Measurements from ENCODE around the gene SAPCD2. TPM values are rescaled to one million over a fixed set of nuclear protein-coding genes. Genes with fewer than 3 reads are reported as not detected.
"Not testable (repeated sequence)": the region's sequence is repeated elsewhere in the genome, so short reads cannot be mapped to it uniquely, and the experiment has no call there.

SAPCD2 gene, protein sequence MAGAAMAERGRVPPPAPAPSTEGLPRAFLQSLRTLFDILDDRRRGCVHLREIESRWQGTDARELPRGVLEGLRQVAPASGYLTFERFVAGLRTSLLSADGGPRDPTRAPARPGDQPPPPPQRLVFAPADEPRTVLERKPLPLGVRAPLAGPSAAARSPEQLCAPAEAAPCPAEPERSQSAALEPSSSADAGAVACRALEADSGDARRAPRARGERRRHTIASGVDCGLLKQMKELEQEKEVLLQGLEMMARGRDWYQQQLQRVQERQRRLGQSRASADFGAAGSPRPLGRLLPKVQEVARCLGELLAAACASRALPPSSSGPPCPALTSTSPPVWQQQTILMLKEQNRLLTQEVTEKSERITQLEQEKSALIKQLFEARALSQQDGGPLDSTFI
- polyA plus RNA-seq (2013, experiment 1 of 2), result 9.4 TPM
- polyA plus RNA-seq (2013, experiment 2 of 2), result 11.6 TPM

DNA sequence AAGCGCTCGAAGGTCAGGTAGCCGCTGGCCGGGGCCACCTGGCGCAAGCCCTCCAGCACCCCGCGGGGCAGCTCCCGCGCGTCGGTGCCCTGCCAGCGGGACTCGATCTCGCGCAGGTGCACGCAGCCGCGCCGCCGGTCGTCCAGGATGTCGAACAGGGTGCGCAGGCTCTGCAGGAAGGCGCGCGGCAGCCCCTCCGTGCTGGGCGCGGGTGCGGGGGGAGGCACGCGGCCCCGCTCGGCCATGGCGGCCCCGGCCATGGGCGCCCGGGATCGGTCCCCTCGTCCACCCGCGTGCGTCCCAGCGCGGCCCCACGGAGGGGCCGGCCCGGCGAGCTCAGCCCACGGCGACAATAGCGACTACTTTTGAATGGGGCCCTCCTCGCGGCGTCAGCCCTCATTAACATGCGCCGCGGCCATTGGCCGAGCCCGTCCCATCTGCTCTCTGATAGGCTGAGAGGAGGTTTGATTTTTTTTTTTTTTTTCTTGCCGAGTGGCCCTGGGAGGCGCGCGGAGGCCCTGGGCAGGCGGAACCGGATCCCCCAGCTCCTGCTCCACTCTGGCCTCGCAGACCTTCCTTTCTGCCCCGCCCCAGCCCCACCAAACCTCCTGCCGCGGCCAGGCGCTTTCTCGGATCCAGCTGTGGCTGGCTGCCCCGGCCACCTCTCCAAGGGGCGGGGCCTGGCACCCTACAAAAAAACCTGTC lies at the start of gene SAPCD2:
TSS of gene SAPCD2 (minus strand) at position 357 of the 705 bp plus-strand sequence. CDS start at position 260, 97 bp downstream.
- H3K4me3 ChIP-seq (ENCODE audit: extremely low read depth, insufficient read depth, low read length, poor library complexity, severe bottlenecking), result peak within 1 kb of the TSS; percentile 40
- no peaks in the 10 kb centered on the region for H3K36me3 ChIP-seq (ENCODE audit: control insufficient read depth, insufficient read depth, low read length)
- no peaks in the 10 kb centered on the region for H3K9me3 ChIP-seq (ENCODE audit: control insufficient read depth, low read length)
- peaks cover 12% of the 10 kb centered on the region for H3K4me1 ChIP-seq (ENCODE audit: control insufficient read depth, insufficient read depth, low read length, poor library complexity, severe bottlenecking)
- 0 to 1% methylated on average over 50 to 51 of the region's 74 CpGs for WGBS, 2 experiments (ENCODE audit: insufficient coverage in 2 of 2)
- peak within 1 kb of the TSS; percentile 67 for H3K27ac ChIP-seq (ENCODE audit: low read depth, low read length, severe bottlenecking)

DNA sequence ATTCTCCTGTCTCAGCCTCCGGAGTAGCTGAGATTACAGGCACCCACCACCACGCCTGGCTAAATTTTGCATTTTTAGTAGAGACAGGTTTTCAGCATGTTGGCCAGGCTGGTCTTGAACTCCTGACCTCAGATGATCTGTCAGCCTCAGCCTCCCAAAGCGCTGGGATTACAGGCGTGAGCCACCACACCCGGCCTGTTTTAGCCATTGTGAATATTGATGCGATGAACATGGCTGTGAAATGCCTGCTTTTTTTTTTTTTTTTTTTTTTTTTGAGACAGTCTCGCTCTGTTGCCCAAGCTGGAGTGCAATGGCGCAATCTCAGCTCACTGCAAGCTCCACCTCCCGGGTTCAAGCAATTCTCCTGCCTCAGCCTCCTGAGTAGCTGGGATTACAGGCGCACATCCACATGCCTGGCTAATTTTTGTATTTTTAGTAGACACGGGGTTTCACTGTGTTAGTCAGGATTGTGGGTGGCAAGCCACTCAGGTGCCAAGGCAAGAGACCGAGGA lies 47.8 kb upstream of the SAPCD2 start:
- H3K9me3 ChIP-seq (ENCODE audit: control insufficient read depth, low read length); H3K36me3 ChIP-seq (ENCODE audit: control insufficient read depth, insufficient read depth, low read length); H3K4me3 ChIP-seq (ENCODE audit: extremely low read depth, insufficient read depth, low read length, poor library complexity, severe bottlenecking); H3K27ac ChIP-seq (ENCODE audit: low read depth, low read length, severe bottlenecking); H3K4me1 ChIP-seq (ENCODE audit: control insufficient read depth, insufficient read depth, low read length, poor library complexity, severe bottlenecking): not testable (repeated sequence)
- 88 to 95% methylated on average over 4 to 8 of the region's 12 CpGs for WGBS, 2 experiments (ENCODE audit: insufficient coverage in 2 of 2)

DNA sequence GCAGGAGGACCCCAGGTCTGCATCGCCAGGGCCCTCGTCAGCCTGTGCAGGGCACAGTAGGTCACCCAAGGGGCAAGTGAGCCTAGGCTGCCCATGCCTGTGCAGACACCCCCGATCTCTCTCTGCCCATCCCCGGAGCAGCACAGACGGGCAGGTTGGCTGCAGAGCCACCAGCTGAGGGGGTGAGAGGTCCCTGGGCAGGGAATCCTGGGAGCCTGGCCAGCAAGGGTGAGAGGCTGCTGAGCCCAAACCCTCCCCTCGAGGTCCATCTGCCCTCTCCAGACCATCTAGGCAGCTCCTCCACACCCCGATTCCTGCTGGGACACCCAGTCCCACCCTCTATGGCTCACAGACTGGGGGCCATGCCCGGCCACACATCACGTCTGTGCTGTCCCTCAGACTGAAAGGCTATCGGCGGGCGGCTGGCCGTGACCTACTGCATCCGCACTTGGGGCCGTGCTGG lies 46.9 kb upstream of the SAPCD2 start:
- no peaks in the 10 kb centered on the region for H3K9me3 ChIP-seq (ENCODE audit: control insufficient read depth, low read length)
- H3K27ac ChIP-seq (ENCODE audit: low read depth, low read length, severe bottlenecking), result no peak overlapping the region
- no peaks in the 10 kb centered on the region for H3K4me1 ChIP-seq (ENCODE audit: control insufficient read depth, insufficient read depth, low read length, poor library complexity, severe bottlenecking)
- H3K36me3 ChIP-seq (ENCODE audit: control insufficient read depth, insufficient read depth, low read length), result no peaks in the 10 kb centered on the region
- 87 to 90% methylated on average over 8 of the region's 15 CpGs for WGBS, 2 experiments (ENCODE audit: insufficient coverage in 2 of 2)
- H3K4me3 ChIP-seq (ENCODE audit: extremely low read depth, insufficient read depth, low read length, poor library complexity, severe bottlenecking), result no peak overlapping the region

DNA sequence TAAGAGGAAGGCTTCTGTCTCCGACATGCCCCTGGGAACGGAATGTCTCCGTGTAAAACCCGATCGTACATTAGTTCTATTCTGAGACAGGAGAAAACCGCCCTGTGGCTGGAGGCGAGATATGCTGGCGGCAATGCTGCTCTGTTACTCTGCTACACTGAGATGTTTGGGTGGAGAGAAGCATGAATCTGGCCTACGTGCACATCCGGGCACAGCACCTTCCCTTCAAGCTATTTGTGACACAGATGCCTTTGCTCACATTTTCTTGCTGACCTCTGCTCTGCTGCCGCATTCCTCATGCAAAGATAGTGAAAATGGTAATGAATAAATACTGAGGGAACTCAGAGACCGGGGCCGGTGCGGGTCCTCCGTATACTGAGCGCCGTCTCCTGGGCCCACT lies 46.4 kb upstream of the SAPCD2 start:
- H3K27ac ChIP-seq (ENCODE audit: low read depth, low read length, severe bottlenecking), result peak overlapping the region; percentile 41
- WGBS, 2 experiments (ENCODE audit: insufficient coverage in 2 of 2), result 87 to 88% methylated on average over 16 of the region's 17 CpGs
- no peaks in the 10 kb centered on the region for H3K9me3 ChIP-seq (ENCODE audit: control insufficient read depth, low read length)
- H3K36me3 ChIP-seq (ENCODE audit: control insufficient read depth, insufficient read depth, low read length), result no peaks in the 10 kb centered on the region
- H3K4me1 ChIP-seq (ENCODE audit: control insufficient read depth, insufficient read depth, low read length, poor library complexity, severe bottlenecking), result no peaks in the 10 kb centered on the region
- H3K4me3 ChIP-seq (ENCODE audit: extremely low read depth, insufficient read depth, low read length, poor library complexity, severe bottlenecking), result no peak overlapping the region

DNA sequence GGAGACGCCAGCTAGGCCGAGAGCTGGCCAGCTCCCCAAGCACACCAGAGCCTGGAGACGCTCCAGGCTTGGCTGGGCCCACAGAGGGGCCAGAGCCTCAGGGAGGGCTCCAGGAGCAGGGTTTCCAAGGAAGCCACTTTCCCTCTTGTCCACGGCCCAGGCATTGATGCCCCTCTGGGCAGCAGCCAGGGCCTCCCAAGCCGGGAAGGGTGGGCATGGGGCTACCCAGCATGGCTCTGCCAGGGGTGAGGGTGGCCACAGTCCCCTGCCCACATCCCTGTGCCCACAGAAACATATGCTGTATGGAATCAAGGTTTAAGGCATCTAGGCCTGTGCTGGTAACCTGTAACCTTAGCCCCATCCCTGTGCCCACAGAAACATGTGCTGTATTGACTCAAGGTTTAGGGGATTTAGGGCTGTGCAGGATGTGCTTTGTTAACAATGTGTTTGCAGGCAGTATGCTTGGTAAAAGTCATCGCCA lies 45.7 kb upstream of the SAPCD2 start:
- no peaks in the 10 kb centered on the region for H3K9me3 ChIP-seq (ENCODE audit: control insufficient read depth, low read length)
- WGBS, 2 experiments (ENCODE audit: insufficient coverage in 2 of 2), result 48 to 68% methylated on average over 4 to 5 of the region's 6 CpGs
- no peak overlapping the region for H3K27ac ChIP-seq (ENCODE audit: low read depth, low read length, severe bottlenecking)

DNA sequence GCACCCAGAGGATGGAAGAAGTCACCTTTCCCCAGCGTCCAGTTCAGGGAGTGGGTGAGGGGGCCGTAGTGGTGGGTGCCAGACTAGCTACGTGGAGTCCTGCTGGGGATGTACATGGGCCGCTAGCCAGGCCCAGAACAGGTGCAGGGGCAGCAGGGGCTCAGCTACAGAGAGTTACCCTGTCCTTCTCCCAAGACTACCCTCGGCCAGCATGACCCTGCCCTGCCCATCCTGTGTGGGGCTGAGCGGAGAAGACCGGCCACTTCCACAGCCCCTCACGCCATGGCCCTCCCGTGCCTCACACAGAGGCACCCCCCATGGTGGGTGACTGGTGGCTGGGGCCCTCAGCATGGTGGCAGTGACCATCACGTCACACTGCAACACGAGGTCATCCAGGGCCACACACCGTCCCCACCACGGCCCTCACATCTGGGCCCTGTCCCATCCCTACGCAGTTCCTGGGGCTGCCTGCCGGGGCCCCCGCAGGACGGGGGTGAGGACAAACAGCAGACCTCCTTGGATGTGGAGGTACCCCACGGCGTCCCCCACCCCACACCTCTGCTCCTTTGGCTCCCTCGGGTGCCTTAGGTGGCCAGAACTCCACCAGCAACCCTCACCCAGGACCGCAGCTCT lies 45.2 kb upstream of the SAPCD2 start:
- Histone ChIP-seq H3K4me1 (ENCODE audit: control insufficient read depth, insufficient read depth, low read length, poor library complexity, severe bottlenecking) (no peaks in the 10 kb centered on the region), H3K36me3 (ENCODE audit: control insufficient read depth, insufficient read depth, low read length) (peaks cover 4% of the 10 kb centered on the region), H3K27ac (ENCODE audit: low read depth, low read length, severe bottlenecking) (no peak overlapping the region), H3K4me3 (ENCODE audit: extremely low read depth, insufficient read depth, low read length, poor library complexity, severe bottlenecking) (no peak overlapping the region), H3K9me3 (ENCODE audit: control insufficient read depth, low read length) (no peaks in the 10 kb centered on the region)
- 87 to 96% methylated on average over 19 to 20 of the region's 21 CpGs for whole genome bisulfite sequencing, 2 experiments (ENCODE audit: insufficient coverage in 2 of 2)

More for the DNA sequence above, 45.7 kb upstream of the SAPCD2 start:
- Histone ChIP-seq H3K4me1 (ENCODE audit: control insufficient read depth, insufficient read depth, low read length, poor library complexity, severe bottlenecking) (no peaks in the 10 kb centered on the region), H3K4me3 (ENCODE audit: extremely low read depth, insufficient read depth, low read length, poor library complexity, severe bottlenecking) (no peak overlapping the region), H3K36me3 (ENCODE audit: control insufficient read depth, insufficient read depth, low read length) (no peaks in the 10 kb centered on the region)

DNA sequence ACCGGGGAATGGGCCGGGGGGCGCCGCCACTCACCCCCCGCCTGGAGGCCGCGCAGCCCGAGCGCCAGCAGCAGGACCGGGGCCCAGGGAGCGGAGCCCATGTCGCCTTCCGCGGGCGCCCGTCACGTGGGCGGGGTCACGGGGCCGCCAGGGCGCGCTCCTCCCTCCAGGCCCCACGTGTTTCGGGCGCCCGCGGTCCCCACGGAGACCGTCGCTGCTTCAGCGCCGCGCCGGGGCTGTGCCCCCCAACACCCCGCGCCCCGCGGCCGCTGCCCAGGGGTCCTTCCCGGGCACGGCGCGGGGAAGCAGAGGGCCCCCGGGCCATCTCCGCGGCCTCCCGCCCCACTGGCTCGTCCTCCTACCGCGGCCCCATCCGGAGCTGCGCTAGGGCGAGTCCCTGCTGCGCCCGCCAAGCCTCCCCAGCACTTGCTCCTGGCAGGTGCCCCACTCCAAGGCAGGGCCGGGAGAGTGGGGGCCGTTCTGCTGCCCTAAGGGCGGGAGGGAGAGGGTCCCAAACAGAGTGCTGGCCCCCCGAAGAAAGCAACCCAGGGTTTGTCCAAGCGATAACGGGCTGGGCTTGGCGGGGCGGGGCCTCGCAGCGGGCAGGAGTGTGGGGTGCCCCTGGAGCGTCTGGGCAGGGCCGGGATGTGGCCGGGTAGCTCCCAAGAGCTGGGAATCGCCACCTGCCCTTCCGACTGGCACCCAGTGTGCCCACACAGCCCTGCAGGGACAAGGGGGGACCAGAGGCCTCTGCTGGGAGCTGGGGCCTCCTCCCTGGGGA lies 44.4 kb upstream of the SAPCD2 start, which contains the start of gene DPP7:
TSS of gene DPP7 (minus strand) at position 121 of the 781 bp plus-strand sequence. CDS start at position 101, 20 bp downstream.
- 15 to 21% methylated on average over 42 to 64 of the region's 70 CpGs for WGBS, 2 experiments (ENCODE audit: insufficient coverage in 2 of 2)
- Histone ChIP-seq H3K9me3 (ENCODE audit: control insufficient read depth, low read length) (no peaks in the 10 kb centered on the region), H3K4me3 (ENCODE audit: extremely low read depth, insufficient read depth, low read length, poor library complexity, severe bottlenecking) (peak within 1 kb of the TSS; percentile 46), H3K27ac (ENCODE audit: low read depth, low read length, severe bottlenecking) (no peak within 1 kb of the TSS), H3K4me1 (ENCODE audit: control insufficient read depth, insufficient read depth, low read length, poor library complexity, severe bottlenecking) (no peaks in the 10 kb centered on the region), H3K36me3 (ENCODE audit: control insufficient read depth, insufficient read depth, low read length) (peaks cover 7% of the 10 kb centered on the region)

DNA sequence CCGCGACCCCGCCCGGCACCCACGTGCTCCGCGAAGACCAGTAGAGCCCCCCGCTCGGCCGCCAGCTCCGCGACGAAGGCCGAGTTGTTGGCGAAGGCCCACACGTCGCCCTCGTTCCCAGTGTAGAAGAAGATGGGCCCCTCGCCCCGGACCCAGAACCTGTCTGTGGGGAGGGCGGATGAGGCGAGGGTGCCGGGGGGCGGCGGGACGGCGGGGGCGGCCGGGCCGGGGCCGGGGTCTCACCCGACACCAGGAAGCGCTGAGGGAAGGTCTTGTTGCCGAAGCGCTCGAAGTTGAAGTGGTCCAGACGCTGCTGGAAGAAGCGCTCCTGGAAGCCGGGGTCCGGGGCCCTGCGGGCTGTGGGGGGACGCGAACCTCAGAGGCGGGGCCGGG lies 43.9 kb upstream of the SAPCD2 start:
- H3K4me1 ChIP-seq (ENCODE audit: control insufficient read depth, insufficient read depth, low read length, poor library complexity, severe bottlenecking), result no peaks in the 10 kb centered on the region
- no peak overlapping the region for H3K27ac ChIP-seq (ENCODE audit: low read depth, low read length, severe bottlenecking)
- peaks cover 11% of the 10 kb centered on the region for H3K36me3 ChIP-seq (ENCODE audit: control insufficient read depth, insufficient read depth, low read length)
- H3K4me3 ChIP-seq (ENCODE audit: extremely low read depth, insufficient read depth, low read length, poor library complexity, severe bottlenecking), result peak overlapping the region; percentile 46
- no peaks in the 10 kb centered on the region for H3K9me3 ChIP-seq (ENCODE audit: control insufficient read depth, low read length)
- 16 to 22% methylated on average over 9 to 26 of the region's 45 CpGs for WGBS, 2 experiments (ENCODE audit: insufficient coverage in 2 of 2)

DNA sequence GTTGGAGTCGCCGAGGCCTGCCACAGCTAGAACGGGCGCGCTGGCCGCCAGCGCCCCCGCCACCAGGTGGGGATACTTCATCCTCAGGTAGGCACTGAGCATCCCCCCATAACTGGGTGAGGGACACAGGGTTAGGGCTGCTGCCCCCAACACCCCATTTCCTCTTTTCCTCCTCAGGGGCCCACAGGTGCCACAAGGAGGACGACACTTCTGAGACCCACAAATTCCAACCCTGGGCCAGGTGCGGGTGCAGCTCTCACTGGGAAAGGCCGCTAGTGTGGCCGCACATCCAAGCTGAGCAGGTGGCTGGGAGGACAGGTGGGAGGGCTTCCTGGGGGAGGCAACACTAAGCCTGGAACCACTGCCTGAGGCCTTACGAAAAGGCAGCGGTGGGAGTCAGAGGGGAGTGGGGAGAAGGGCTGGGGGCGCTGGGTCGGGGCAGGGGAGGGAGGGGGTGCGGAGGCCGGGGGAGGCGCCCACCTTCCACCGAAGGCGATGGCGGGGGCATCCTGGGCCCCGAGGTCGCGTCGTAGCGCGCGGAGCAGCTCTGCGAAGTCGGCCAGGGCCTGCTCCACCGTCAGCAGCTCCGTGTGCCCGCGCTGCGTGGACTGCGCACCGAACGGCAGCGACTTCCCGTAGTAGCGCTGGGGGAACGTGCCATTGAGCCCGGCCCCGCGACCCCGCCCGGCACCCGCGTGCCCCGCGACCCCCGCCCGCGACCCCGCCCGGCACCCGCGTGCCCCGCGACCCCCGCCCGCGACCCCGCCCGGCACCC lies 43.2 kb upstream of the SAPCD2 start:
- WGBS, 2 experiments (ENCODE audit: insufficient coverage in 2 of 2), result 85 to 87% methylated on average over 27 to 42 of the region's 66 CpGs
- no peak overlapping the region for H3K4me3 ChIP-seq (ENCODE audit: extremely low read depth, insufficient read depth, low read length, poor library complexity, severe bottlenecking)

More for the DNA sequence above, 43.2 kb upstream of the SAPCD2 start:
- no peak overlapping the region for H3K27ac ChIP-seq (ENCODE audit: low read depth, low read length, severe bottlenecking)
- peaks cover 17% of the 10 kb centered on the region for H3K36me3 ChIP-seq (ENCODE audit: control insufficient read depth, insufficient read depth, low read length)
- H3K4me1 ChIP-seq (ENCODE audit: control insufficient read depth, insufficient read depth, low read length, poor library complexity, severe bottlenecking), result no peaks in the 10 kb centered on the region
- no peaks in the 10 kb centered on the region for H3K9me3 ChIP-seq (ENCODE audit: control insufficient read depth, low read length)
